ENCODE results near the gene C13orf46. TPM values are rescaled to one million over a fixed set of nuclear protein-coding genes. Genes with fewer than 3 reads are reported as not detected.
A peak's percentile ranks its signal among the peaks of the same experiment; 100 is the strongest.

The C13orf46 gene
- total RNA-seq, 2 experiments from 2014 or later = 4.0 to 4.9 TPM

DNA sequence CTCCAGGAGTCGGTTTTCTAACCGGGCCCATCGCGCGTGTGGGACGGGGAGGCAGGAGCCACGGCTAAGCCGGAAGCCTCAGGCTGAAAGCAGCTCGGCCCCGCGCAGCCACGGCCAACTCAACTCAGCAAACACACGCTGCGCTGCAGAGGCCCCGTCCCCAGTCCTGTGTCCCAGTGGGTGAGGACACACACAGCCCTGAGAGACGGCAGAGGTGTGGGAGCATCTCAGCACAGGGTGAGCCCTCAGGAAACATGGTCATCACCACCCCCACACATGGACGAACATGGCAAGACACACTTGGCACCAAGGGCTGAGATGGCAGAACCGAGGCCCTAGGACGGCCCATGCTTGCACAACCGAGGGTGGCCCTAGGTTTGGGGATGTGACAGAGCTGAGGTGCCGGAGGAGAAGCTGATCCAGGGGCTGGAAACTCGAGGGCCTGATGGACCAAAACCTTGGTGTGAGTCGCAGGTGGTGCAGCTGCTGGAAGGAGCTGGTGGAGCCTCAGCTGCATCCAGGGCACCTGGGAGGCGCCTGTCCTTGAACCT lies 29.0 kb upstream of the C13orf46 start:
- no peak overlapping the region for H3K27ac Mint-ChIP-seq
- POLR2A ChIA-PET = no interaction called here
- ATAC-seq (ENCODE audit: low read depth) (no peak), DNase-seq (peak; percentile 20)
- H3K27me3 Mint-ChIP-seq = no peaks in the 10 kb centered on the region
- no peaks in the 10 kb centered on the region for H3K9me3 Mint-ChIP-seq
- H3K36me3 Mint-ChIP-seq = no peaks in the 10 kb centered on the region
- H3K4me3 Mint-ChIP-seq = no peak overlapping the region
- no peaks in the 10 kb centered on the region for H3K4me1 Mint-ChIP-seq

GRCh38 chr13:114002009-114002544 lies 28.2 kb upstream of the C13orf46 start:
- Mint-ChIP-seq H3K27me3 (no peaks in the 10 kb centered on the region), H3K9me3 (no peaks in the 10 kb centered on the region), H3K36me3 (no peaks in the 10 kb centered on the region), H3K27ac (no peak overlapping the region), H3K4me3 (no peak overlapping the region), H3K4me1 (no peaks in the 10 kb centered on the region)
- ATAC-seq (ENCODE audit: low read depth) (no peak), DNase-seq (peak; percentile 26)
- POLR2A ChIA-PET = no interaction called here

DNA sequence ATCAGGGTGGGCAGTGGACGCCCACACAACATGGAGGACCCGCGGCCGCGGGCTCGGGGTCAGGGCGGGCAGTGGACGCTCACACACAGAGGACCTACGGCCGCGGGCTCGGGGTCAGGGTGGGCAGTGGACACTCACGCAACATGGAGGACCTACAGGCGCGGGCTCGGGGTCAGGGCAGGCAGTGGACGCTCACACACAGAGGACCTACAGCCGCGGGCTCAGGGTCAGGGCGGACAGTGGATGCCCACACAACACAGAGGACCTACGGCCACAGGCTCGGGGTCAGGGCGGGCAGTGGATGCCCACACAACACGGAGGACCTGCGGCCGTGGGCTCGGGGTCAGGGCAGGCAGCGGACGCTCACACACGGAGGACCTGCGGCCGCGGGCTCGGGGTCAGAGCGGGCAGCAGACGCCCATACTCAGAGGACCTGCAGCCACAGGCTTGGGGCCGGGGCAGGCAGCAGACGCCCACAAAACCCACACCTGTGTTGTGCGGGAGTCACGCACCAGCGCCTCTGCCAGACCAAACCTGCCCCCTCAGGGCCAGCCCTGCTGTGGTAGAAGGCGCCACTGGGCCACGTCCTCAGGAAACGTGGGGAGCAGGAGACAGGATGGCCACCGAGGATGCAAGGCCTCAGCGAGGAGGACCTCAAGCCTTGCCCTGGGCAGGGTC lies 27.6 kb upstream of the C13orf46 start:
- H3K9me3 Mint-ChIP-seq = no peaks in the 10 kb centered on the region
- no peak overlapping the region for H3K27ac Mint-ChIP-seq
- DNase-seq (no peak), ATAC-seq (ENCODE audit: low read depth) (no peak)
- no peak overlapping the region for H3K4me3 Mint-ChIP-seq
- POLR2A ChIA-PET = no interaction called here
- no peaks in the 10 kb centered on the region for H3K27me3 Mint-ChIP-seq
- no peaks in the 10 kb centered on the region for H3K4me1 Mint-ChIP-seq
- no peaks in the 10 kb centered on the region for H3K36me3 Mint-ChIP-seq

GRCh38 chr13:114000151-114001040 lies 26.5 kb upstream of the C13orf46 start:
- DNase-seq (peak; percentile 27), ATAC-seq (ENCODE audit: low read depth) (no peak)
- H3K4me1 Mint-ChIP-seq = no peaks in the 10 kb centered on the region
- H3K9me3 Mint-ChIP-seq = no peaks in the 10 kb centered on the region
- POLR2A ChIA-PET = no interaction called here
- H3K36me3 Mint-ChIP-seq = no peaks in the 10 kb centered on the region
- no peaks in the 10 kb centered on the region for H3K27me3 Mint-ChIP-seq
- no peak overlapping the region for H3K4me3 Mint-ChIP-seq
- H3K27ac Mint-ChIP-seq = no peak overlapping the region

GRCh38 chr13:113999618-113999910 lies 25.7 kb upstream of the C13orf46 start:
- POLR2A ChIA-PET = no interaction called here
- Mint-ChIP-seq H3K27ac (no peak overlapping the region), H3K36me3 (no peaks in the 10 kb centered on the region), H3K4me1 (no peaks in the 10 kb centered on the region), H3K9me3 (no peaks in the 10 kb centered on the region), H3K4me3 (no peak overlapping the region), H3K27me3 (no peaks in the 10 kb centered on the region)
- ATAC-seq (ENCODE audit: low read depth) = no peak
- DNase-seq = peak; percentile 18

- Mint-ChIP-seq H3K4me1 (no peaks in the 10 kb centered on the region), H3K36me3 (no peaks in the 10 kb centered on the region), H3K27me3 (no peaks in the 10 kb centered on the region), H3K27ac (no peak overlapping the region), H3K9me3 (no peaks in the 10 kb centered on the region), H3K4me3 (no peak overlapping the region)
- POLR2A ChIA-PET = no interaction called here
- DNase-seq (peak; percentile 16), ATAC-seq (ENCODE audit: low read depth) (no peak)
These were observed 25.1 kb upstream of the C13orf46 start for GRCh38 chr13:113998781-113999617.

DNA sequence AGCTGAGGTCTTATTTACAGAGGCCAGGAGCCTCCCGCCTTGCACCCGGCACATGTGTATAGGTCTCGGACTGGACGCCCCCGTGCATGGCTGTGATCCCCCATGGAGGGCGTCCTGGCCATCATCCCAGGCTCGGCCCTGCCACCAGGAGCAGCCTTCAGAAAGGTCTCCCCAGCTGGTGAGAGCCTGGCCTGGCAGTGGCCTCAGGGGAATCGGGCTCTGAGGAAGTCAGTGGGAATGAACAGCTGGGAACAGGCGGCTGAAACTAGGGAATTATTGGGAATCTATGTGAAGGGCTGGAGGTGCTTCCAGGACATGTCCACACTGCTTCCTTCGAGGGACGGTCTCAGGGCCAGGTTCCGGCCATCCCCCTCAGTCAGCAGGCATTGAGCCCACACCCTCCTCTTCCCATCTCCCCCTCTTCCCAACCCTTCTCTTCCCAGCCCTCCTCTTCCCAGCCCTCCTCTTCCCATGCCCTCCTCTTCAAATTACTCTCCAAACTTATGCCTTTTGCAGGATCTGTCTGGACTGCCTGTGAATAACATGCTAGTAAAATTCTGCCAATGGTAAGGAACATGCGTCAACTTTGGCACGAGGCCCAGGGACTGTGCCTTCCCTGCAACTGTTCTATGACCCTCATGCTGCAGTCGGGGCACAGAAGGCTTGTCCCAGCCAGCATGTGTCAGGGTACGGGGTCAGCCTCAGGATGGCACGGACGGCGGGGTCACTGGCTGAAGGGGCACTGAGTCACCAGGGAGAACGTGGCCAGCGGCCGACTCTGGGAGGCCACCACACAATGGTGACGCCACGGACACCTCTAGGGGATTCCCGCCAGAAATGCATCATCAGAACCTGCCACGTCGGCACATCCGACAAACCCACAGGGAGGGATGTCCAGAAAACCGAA lies 24.2 kb upstream of the C13orf46 start:
- H3K9me3 Mint-ChIP-seq = no peaks in the 10 kb centered on the region
- H3K4me3 Mint-ChIP-seq = no peak overlapping the region
- no peak for ATAC-seq (ENCODE audit: low read depth)
- no peaks in the 10 kb centered on the region for H3K36me3 Mint-ChIP-seq
- POLR2A ChIA-PET = no interaction called here
- H3K4me1 Mint-ChIP-seq = no peaks in the 10 kb centered on the region
- no peak overlapping the region for H3K27ac Mint-ChIP-seq
- peak; percentile 26 for DNase-seq
- H3K27me3 Mint-ChIP-seq = no peaks in the 10 kb centered on the region

DNA sequence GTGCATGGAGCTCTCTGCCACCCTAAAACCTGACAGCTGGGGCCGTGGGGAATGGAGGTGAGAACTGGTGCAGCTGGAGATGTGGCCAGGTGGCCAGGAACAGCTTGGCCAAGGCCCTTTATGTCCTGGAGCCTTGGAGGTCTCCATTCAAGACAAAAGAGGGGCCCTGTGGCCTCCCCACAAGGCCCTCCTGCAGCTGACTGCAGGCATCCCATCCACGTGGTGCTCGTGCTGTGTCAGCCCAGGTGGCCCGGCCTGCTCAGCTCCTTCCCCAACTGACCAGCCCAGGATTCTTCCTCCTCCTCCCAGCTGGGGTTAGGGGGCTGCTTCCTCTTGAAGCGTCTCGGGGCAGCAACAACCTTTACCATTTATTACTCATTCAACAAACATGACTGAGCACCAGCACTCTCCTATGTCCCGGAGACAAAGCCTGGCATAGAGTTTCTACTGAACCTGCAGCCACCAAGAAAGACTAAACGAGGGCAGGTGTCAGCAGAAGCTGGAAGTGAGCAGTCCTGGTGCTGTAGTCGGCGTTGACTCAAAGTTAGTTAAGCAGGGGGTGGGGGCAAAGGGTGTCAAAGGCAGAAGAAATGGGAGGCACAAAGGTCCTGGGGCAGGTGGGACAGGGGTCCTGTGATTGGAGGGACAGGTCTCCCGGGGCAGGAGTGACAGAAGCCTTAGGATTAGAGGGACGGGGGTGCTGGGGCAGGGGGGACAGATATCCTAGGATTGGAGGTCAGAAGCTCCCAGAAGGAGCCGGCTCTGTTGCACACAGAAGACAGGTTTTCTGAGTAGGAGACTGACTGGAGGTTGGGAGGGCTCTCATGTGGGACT lies 23.3 kb upstream of the C13orf46 start:
- Mint-ChIP-seq H3K27me3 (no peaks in the 10 kb centered on the region), H3K4me3 (no peak overlapping the region), H3K9me3 (no peaks in the 10 kb centered on the region), H3K4me1 (no peaks in the 10 kb centered on the region), H3K36me3 (peaks cover 3% of the 10 kb centered on the region), H3K27ac (no peak overlapping the region)
- POLR2A ChIA-PET = no interaction called here
- DNase-seq = peak; percentile 21
- ATAC-seq (ENCODE audit: low read depth) = no peak

- ATAC-seq (ENCODE audit: low read depth) (no peak), DNase-seq (peak; percentile 22)
- peaks cover 9% of the 10 kb centered on the region for H3K36me3 Mint-ChIP-seq
- H3K4me3 Mint-ChIP-seq = no peak overlapping the region
- peaks cover 2% of the 10 kb centered on the region for H3K4me1 Mint-ChIP-seq
- H3K27me3 Mint-ChIP-seq = no peaks in the 10 kb centered on the region
- POLR2A ChIA-PET = no interaction called here
- peaks cover 3% of the 10 kb centered on the region for H3K9me3 Mint-ChIP-seq
- no peak overlapping the region for H3K27ac Mint-ChIP-seq
These were observed 22.4 kb upstream of the C13orf46 start for GRCh38 chr13:113996081-113996911.

GRCh38 chr13:113995051-113995601 lies 21.2 kb upstream of the C13orf46 start:
- DNase-seq = peak; percentile 22
- Mint-ChIP-seq H3K4me3 (no peak overlapping the region), H3K9me3 (peaks cover 3% of the 10 kb centered on the region), H3K27ac (no peak overlapping the region), H3K27me3 (no peaks in the 10 kb centered on the region), H3K4me1 (peaks cover 2% of the 10 kb centered on the region), H3K36me3 (peaks cover 16% of the 10 kb centered on the region)
- ATAC-seq (ENCODE audit: low read depth) = no peak
- POLR2A ChIA-PET = no interaction called here
